Choroid plexus epithelial cell (primary cell): Measurements from ENCODE around the gene ADCY3.

Source experiments
- DNase-seq: peaks from one replicate; pipeline ENCODE4 v3.0.0-alpha.2; 2010; ENCODE audit warnings: low read depth
- H3K4me3 ChIP-seq: 2 replicates; pipeline ENCODE4 v1.5.1; 2011; ENCODE audit warnings: low read depth, mild to moderate bottlenecking, control low read depth, low read length, moderate library complexity
- TF ChIP-seq, protein P1 (sequence below): conservative IDR thresholded peaks from 2 replicates; pipeline ENCODE4 v1.5.1; 2011; ENCODE audit warnings: low read depth, mild to moderate bottlenecking, control low read depth, inconsistent platforms, low read length, moderate library complexity

Gene ADCY3

DNA sequence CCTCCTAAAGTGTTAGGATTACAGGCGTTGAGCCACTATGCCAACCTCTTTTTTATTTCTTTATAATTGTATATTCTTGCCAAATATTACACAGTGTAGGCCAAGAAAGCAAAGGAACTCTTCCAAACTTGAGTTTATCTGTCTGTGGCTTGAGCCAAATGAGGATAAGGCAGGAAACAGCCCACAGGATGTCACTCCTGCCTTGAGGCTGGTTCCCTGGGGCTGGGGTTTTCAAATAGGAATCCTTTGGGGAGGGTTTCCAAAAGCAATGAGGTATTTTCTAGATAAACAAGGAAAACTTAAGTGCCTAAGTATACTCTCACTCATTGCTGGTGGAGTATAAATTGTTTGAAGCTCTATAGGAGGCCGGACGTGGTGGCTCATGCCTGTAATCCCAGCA lies 56.4 kb downstream of the ADCY3 start:
- peak; percentile 37 for DNase-seq
- H3K4me3 ChIP-seq: no peak overlapping the region
- TF ChIP-seq, protein P1, sequence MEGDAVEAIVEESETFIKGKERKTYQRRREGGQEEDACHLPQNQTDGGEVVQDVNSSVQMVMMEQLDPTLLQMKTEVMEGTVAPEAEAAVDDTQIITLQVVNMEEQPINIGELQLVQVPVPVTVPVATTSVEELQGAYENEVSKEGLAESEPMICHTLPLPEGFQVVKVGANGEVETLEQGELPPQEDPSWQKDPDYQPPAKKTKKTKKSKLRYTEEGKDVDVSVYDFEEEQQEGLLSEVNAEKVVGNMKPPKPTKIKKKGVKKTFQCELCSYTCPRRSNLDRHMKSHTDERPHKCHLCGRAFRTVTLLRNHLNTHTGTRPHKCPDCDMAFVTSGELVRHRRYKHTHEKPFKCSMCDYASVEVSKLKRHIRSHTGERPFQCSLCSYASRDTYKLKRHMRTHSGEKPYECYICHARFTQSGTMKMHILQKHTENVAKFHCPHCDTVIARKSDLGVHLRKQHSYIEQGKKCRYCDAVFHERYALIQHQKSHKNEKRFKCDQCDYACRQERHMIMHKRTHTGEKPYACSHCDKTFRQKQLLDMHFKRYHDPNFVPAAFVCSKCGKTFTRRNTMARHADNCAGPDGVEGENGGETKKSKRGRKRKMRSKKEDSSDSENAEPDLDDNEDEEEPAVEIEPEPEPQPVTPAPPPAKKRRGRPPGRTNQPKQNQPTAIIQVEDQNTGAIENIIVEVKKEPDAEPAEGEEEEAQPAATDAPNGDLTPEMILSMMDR: peak; percentile 15

DNA sequence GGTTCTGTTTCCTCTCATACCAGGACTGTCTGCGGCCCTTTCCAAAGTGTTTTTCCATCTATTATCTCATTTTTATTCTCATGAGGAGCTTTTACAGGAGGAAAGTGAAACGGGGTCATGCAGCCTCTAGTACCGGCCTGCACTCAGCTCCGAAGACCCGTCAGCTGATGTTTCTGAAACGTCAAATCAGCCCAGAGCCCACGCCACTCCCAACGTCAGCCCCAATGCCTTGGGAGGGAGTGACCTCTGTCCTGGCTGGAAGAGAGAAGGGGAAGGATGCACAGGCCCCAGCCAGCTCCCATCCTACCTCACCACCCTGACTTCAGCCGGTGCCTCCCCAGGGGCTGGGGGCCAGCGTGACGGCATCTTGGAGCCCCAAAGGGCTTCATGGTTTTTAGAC lies 58.5 kb downstream of the ADCY3 start:
- no peak for DNase-seq
- no peak overlapping the region for H3K4me3 ChIP-seq
- TF ChIP-seq, protein P1: no peak

GRCh38 chr2:24860631-24861030 lies 59.4 kb downstream of the ADCY3 start:
- TF ChIP-seq, protein P1: no peak
- no peak for DNase-seq
- no peak overlapping the region for H3K4me3 ChIP-seq

GRCh38 chr2:24859968-24860600 lies 60.0 kb downstream of the ADCY3 start:
- TF ChIP-seq, protein P1: no peak
- no peak for DNase-seq

DNA sequence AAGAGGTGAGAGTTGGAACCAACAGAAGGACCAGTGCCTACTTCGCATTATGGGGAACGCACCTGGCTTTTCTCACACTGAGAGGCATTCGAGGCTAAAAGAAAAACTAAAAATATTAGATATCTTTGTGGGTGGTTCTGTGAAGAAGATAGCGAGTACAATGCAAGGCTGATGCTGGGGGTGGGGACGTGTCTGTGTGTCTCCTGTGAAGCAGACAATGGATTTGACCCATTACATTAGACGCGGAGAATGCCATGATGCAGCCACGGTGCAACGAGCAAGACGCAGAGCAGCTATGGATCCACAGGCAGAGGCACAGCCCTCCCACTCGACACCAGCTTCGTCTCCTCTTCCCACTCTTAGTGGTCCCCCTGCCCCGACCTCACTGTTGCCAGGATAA lies 61.0 kb downstream of the ADCY3 start:
- DNase-seq: no peak
- TF ChIP-seq, protein P1: no peak
- no peak overlapping the region for H3K4me3 ChIP-seq

More at GRCh38 chr2:24859968-24860600, 60.0 kb downstream of the ADCY3 start:
- no peak overlapping the region for H3K4me3 ChIP-seq

DNA sequence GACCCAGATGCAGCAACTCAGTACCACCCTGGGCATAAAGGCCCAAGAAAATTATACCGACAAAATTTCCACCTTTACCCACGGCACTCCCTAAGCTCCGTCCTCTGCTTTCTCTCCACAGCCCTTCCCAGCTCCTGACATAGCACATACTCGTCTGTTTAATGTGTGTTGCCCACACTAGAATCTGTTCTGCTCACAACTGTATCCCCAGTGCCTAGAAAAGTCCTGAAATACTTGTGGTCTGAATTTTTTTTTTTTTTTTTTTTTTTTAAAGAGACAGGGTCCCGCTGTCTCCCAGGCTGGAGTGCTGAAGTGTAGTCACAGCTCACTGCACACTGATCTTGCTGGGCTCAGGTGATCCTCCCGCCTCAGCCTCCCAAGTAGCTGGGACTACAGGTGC lies 62.3 kb downstream of the ADCY3 start:
- DNase-seq: peak; percentile 43
- no peak overlapping the region for H3K4me3 ChIP-seq
- TF ChIP-seq, protein P1: no peak

- no peak overlapping the region for H3K4me3 ChIP-seq
- no peak for DNase-seq
These were observed 63.2 kb downstream of the ADCY3 start for GRCh38 chr2:24856791-24857211.

More at GRCh38 chr2:24856791-24857211, 63.2 kb downstream of the ADCY3 start:
- TF ChIP-seq, protein P1: no peak
